RWPE1 (cell line): ENCODE data around the gene HNRNPF.
A peak's percentile ranks its signal among the peaks of the same experiment; 100 is the strongest.

Experiments
- CTCF ChIA-PET: fragments of 350-600 bp; sonication (Branson Sonifier 250); formaldehyde crosslinking; extraction: SDS; loops from one replicate; lab custom pipeline; 2021; lab: Yijun Ruan, JAX
- POLR2A ChIA-PET: fragments of 400-600 bp; formaldehyde crosslinking; extraction: SDS; loops from one replicate; lab custom pipeline; 2020; ENCODE audit warnings: antibody characterized with exemption; ENCODE audit not compliant: low non-redundant PET; lab: Yijun Ruan, JAX
- DNase-seq: peaks from one replicate; pipeline ENCODE4 v3.0.0; 2012; ENCODE audit warnings: low spot score
- H3K27ac ChIP-seq: fragments of 450-650 bp; 2 replicates; pipeline ENCODE4 v1.5.1; 2017
- CTCF ChIP-seq: fragments of 450-650 bp; conservative IDR thresholded peaks from 2 replicates; pipeline ENCODE4 v1.5.1; 2017; ENCODE audit warnings: low read depth, mild to moderate bottlenecking

Gene HNRNPF

GRCh38 chr10:43403911-43404703 is 4.9 kb downstream of the HNRNPF start:
- DNase-seq = no peak
- no peak for TF ChIP-seq CTCF
- peak overlapping the region; percentile 68 for H3K27ac ChIP-seq
- ChIA-PET POLR2A (no interaction called here), CTCF (interaction anchor here (0.7 kb wide), 1 partner anchor 11 kb away, joined by 5 read pairs; no protein-coding TSS in a partner anchor)

- CTCF ChIA-PET = no interaction called here
- peak overlapping the region; percentile 48; the same call in 1 of the 2 replicates for H3K27ac ChIP-seq
- DNase-seq = no peak
- POLR2A ChIA-PET = no interaction called here
- no peak for TF ChIP-seq CTCF
Observed at GRCh38 chr10:43402880-43403452, 6.0 kb downstream of the HNRNPF start.

GRCh38 chr10:43402176-43402575 is 6.8 kb downstream of the HNRNPF start:
- ChIA-PET POLR2A (no interaction called here), CTCF (no interaction called here)
- no peak for TF ChIP-seq CTCF
- no peak overlapping the region for H3K27ac ChIP-seq
- DNase-seq = no peak

GRCh38 chr10:43401627-43402026 is 7.4 kb downstream of the HNRNPF start:
- DNase-seq = no peak
- peak overlapping the region; percentile 60 for H3K27ac ChIP-seq
- TF ChIP-seq CTCF = no peak
- ChIA-PET CTCF (no interaction called here), POLR2A (no interaction called here)

- CTCF ChIA-PET = interaction anchor here (0.5 kb wide), 1 partner anchor 18 kb away, joined by 3 read pairs; no protein-coding TSS in a partner anchor
- TF ChIP-seq CTCF = no peak
- peak overlapping the region; percentile 98 for H3K27ac ChIP-seq
- no peak for DNase-seq
- POLR2A ChIA-PET = no interaction called here
Observed at GRCh38 chr10:43399320-43400310, 9.4 kb downstream of the HNRNPF start.

- ChIA-PET CTCF (no interaction called here), POLR2A (no interaction called here)
- H3K27ac ChIP-seq = peak overlapping the region; percentile 98
- TF ChIP-seq CTCF = no peak
- DNase-seq = no peak
Observed at GRCh38 chr10:43398939-43399319, 10.1 kb downstream of the HNRNPF start.
